GM23338 (cell line): Measurements from ENCODE around the gene ZNF282. TPM values are rescaled to one million over a fixed set of nuclear protein-coding genes. Genes with fewer than 3 reads are reported as not detected.

Experiments
- ATAC-seq: fragments of 200-7000 bp; cut with Tn5 transposase; 3 replicates; pipeline ENCODE4 v1.9.1; 2020
- DNase-seq: peaks from one replicate; pipeline ENCODE4 v3.0.0-alpha.2; 2015; ENCODE audit warnings: low spot score
- H2AFZ ChIP-seq: fragments of 200-600 bp; sonication (generic); 2 replicates; pipeline ENCODE4 v1.8.0; 2016; ENCODE audit warnings: antibody characterized with exemption, mild to moderate bottlenecking, moderate library complexity
- H3F3A ChIP-seq: fragments of 200-600 bp; sonication (generic); replicated peaks from 2 replicates; pipeline ENCODE4 v1.8.0; 2017; ENCODE audit warnings: antibody characterized with exemption, mixed run types, low read depth
- H3K27ac ChIP-seq: fragments of 200-600 bp; sonication (generic); 2 replicates; pipeline ENCODE4 v1.6.1; 2016; ENCODE audit warnings: low read depth
- H3K27me3 ChIP-seq: fragments of 200-600 bp; sonication (generic); 2 replicates; pipeline ENCODE4 v1.8.0; 2016; ENCODE audit warnings: mild to moderate bottlenecking, mixed run types, moderate library complexity; ENCODE audit not compliant: insufficient read depth
- H3K36me3 ChIP-seq: fragments of 200-600 bp; sonication (generic); 2 replicates; pipeline ENCODE4 v1.8.0; 2016; ENCODE audit warnings: mild to moderate bottlenecking; ENCODE audit not compliant: insufficient read depth
- H3K4me1 ChIP-seq: fragments of 200-600 bp; sonication (generic); 2 replicates; pipeline ENCODE4 v1.8.0; 2016; ENCODE audit warnings: mild to moderate bottlenecking, moderate library complexity; ENCODE audit not compliant: insufficient read depth
- H3K4me2 ChIP-seq: fragments of 200-600 bp; sonication (generic); 2 replicates; pipeline ENCODE4 v1.7.1; 2017; ENCODE audit warnings: mixed run types
- H3K4me3 ChIP-seq: fragments of 200-600 bp; sonication (generic); 2 replicates; pipeline ENCODE4 v1.6.1; 2016; ENCODE audit warnings: mixed run types
- H3K79me2 ChIP-seq: fragments of 200-600 bp; sonication (generic); replicated peaks from 2 replicates; pipeline ENCODE4 v1.8.0; 2017; ENCODE audit warnings: mild to moderate bottlenecking; ENCODE audit not compliant: insufficient read depth
- H3K9me2 ChIP-seq: fragments of 200-600 bp; sonication (generic); 2 replicates; pipeline ENCODE4 v1.8.0; 2017; ENCODE audit not compliant: insufficient read depth
- H4K20me1 ChIP-seq: fragments of 200-600 bp; sonication (generic); replicated peaks from 2 replicates; pipeline ENCODE4 v1.8.0; 2017; ENCODE audit warnings: mild to moderate bottlenecking; ENCODE audit not compliant: insufficient read depth
- H3K27ac Mint-ChIP-seq: 2 replicates; pipeline ENCODE4 v1.8.0; 2020; ENCODE audit warnings: inconsistent platforms, mild to moderate bottlenecking, moderate library complexity, mixed read lengths
- H3K27me3 Mint-ChIP-seq: 3 replicates; pipeline ENCODE4 v1.8.0; 2022; ENCODE audit warnings: low read depth, mild to moderate bottlenecking, moderate library complexity, mixed read lengths, inconsistent platforms; ENCODE audit not compliant: insufficient read depth, poor library complexity
- H3K36me3 Mint-ChIP-seq: 3 replicates; pipeline ENCODE4 v1.8.0; 2021; ENCODE audit warnings: low read depth, mild to moderate bottlenecking, inconsistent platforms, moderate library complexity, mixed read lengths
- H3K4me1 Mint-ChIP-seq: 3 replicates; pipeline ENCODE4 v1.8.0; 2020; ENCODE audit warnings: mild to moderate bottlenecking, inconsistent platforms, mixed read lengths
- H3K4me3 Mint-ChIP-seq: 3 replicates; pipeline ENCODE4 v1.8.0; 2021; ENCODE audit warnings: moderate library complexity, mild to moderate bottlenecking, inconsistent platforms, mixed read lengths
- H3K9me3 Mint-ChIP-seq: 3 replicates; pipeline ENCODE4 v1.8.0; 2020; ENCODE audit warnings: moderate library complexity, mild to moderate bottlenecking, inconsistent platforms, mixed read lengths
- CREB1 ChIP-seq: fragments of 250-450 bp; sonication (Bioruptor Pico); IDR thresholded peaks from 2 replicates; pipeline ENCODE4 v1.5.0; 2020; ENCODE audit warnings: low read depth, mild to moderate bottlenecking, moderate library complexity
- CTCF ChIP-seq, 2 experiments: fragments of 200-600 bp in 1 of 2; sonication (generic) in 1 of 2; conservative IDR thresholded peaks; 2 replicates each; pipeline versions ENCODE4 v1.5.1 to v1.6.1; 2016 to 2017; ENCODE audit warnings: antibody characterized with exemption in 2 of 2, low read depth in 2 of 2, mild to moderate bottlenecking in 2 of 2, moderate library complexity in 1 of 2
- ETS1 ChIP-seq: IDR thresholded peaks from 2 replicates; pipeline ENCODE4 v1.6.1; 2016; ENCODE audit warnings: antibody characterized with exemption
- EZH2 ChIP-seq: fragments of 200-600 bp; sonication (generic); IDR thresholded peaks from one replicate; pipeline ENCODE4 v1.8.0; 2017; ENCODE audit warnings: antibody characterized with exemption, mild to moderate bottlenecking, low read depth; ENCODE audit not compliant: unreplicated experiment
- JUNB ChIP-seq: IDR thresholded peaks from one replicate; pipeline ENCODE4 v1.6.1; 2016; ENCODE audit warnings: antibody characterized with exemption; ENCODE audit not compliant: unreplicated experiment
- ZNF114 ChIP-seq: fragments of 250-450 bp; sonication (Bioruptor Pico); IDR thresholded peaks from 2 replicates; pipeline ENCODE4 v1.5.0; 2020; ENCODE audit warnings: mild to moderate bottlenecking, moderate library complexity
- ZNF462 ChIP-seq: fragments of 250-450 bp; sonication (Bioruptor Pico); IDR thresholded peaks from 2 replicates; pipeline ENCODE4 v1.5.0; 2020; ENCODE audit warnings: mild to moderate bottlenecking, moderate library complexity
- polyA plus RNA-seq: library from polyadenylated mRNA; unstranded; fragments of >200 nt; fragmentation: Nextera tagmentation; extraction: Ambion mirVana; gene quantifications from 2 replicates; pipeline ENCODE4 v1.2.1, GENCODE V29; 2016
- total RNA-seq: library from RNA; depleted of rRNA; stranded (reverse); fragments of >200 nt; shearing (Covaris generic); gene quantifications from 2 replicates; pipeline ENCODE4 v1.2.3, GENCODE V29; 2014

Gene ZNF282
- total and polyA plus RNA-seq, 2 experiments from 2014 or later: 7.2 to 36.3 TPM

- Histone ChIP-seq H3K79me2 (peaks cover 65% of the 10 kb centered on the region), H4K20me1 (peaks cover 21% of the 10 kb centered on the region; the same call in 1 of the 2 replicates), H3K27me3 (peaks cover 1% of the 10 kb centered on the region; the same call in 1 of the 2 replicates), H3K4me2 (no peak overlapping the region), H3K27ac (no peak overlapping the region), H3F3A (peaks cover 3% of the 10 kb centered on the region; the same call in 1 of the 2 replicates), H2AFZ (no peak overlapping the region), H3K4me3 (no peak overlapping the region), H3K4me1 (0 out of 2 replicates have a peak, but pooled peaks cover 7% of the 10 kb centered on the region), H3K9me2 (no peaks in the 10 kb centered on the region), H3K36me3 (no peaks in the 10 kb centered on the region)
- Mint-ChIP-seq H3K27me3 (peaks cover 3% of the 10 kb centered on the region), H3K4me3 (peak overlapping the region; percentile 98; the same call in 2 of the 3 replicates), H3K4me1 (peaks cover 9% of the 10 kb centered on the region), H3K36me3 (peaks cover 15% of the 10 kb centered on the region), H3K27ac (no peak overlapping the region), H3K9me3 (peaks cover 7% of the 10 kb centered on the region; the same call in 2 of the 3 replicates)
- DNase-seq (no peak), ATAC-seq (no peak)
- TF ChIP-seq ZNF114 (CRISPR knock-in tag) (no peak), CREB1 (CRISPR knock-in tag) (no peak), ZNF462 (CRISPR knock-in tag) (no peak), JUNB (no peak), ETS1 (no peak), EZH2 (no peak), CTCF (conservative IDR thresholded peaks at IDR 0.05; ENCODE audit: low read depth in 2 of 2) (no peak)
These were observed 46.4 kb downstream of the ZNF282 start for GRCh38 chr7:149241696-149242095.
